Astrocyte (in vitro differentiated cells and primary cell): ENCODE data around the gene IRF2. TPM values are rescaled to one million over a fixed set of nuclear protein-coding genes. Genes with fewer than 3 reads are reported as not detected.

Experiments used
- DNase-seq: peaks from one replicate; pipeline ENCODE4 v3.0.0-alpha.2; 2010; ENCODE audit warnings: low read depth
- FAIRE-seq: peaks from 2 replicates; lab custom pipeline; 2011; peaks lifted over from hg19 to GRCh38; lab: Jason Lieb, UNC
- H2AFZ ChIP-seq: 2 replicates; pipeline ENCODE4 v1.6.0; 2012; ENCODE audit warnings: low read depth, low read length, inconsistent platforms
- H3K27ac ChIP-seq: 2 replicates; pipeline ENCODE4 v1.5.1; 2011; ENCODE audit warnings: low read depth, low read length, inconsistent platforms
- H3K27me3 ChIP-seq: 2 replicates; pipeline ENCODE4 v1.6.0; 2011; ENCODE audit warnings: low read length, inconsistent platforms; ENCODE audit not compliant: insufficient read depth
- H3K36me3 ChIP-seq: 2 replicates; pipeline ENCODE4 v1.5.1; 2011; ENCODE audit warnings: low read length, inconsistent platforms; ENCODE audit not compliant: insufficient read depth
- H3K4me1 ChIP-seq: 2 replicates; pipeline ENCODE4 v1.5.1; 2011; ENCODE audit warnings: low read length, inconsistent platforms; ENCODE audit not compliant: insufficient read depth
- H3K4me2 ChIP-seq: 2 replicates; pipeline ENCODE4 v1.6.0; 2012; ENCODE audit warnings: low read length, inconsistent platforms
- H3K4me3 ChIP-seq: 2 replicates; pipeline ENCODE4 v1.5.1; 2011; ENCODE audit warnings: low read depth, mild to moderate bottlenecking, low read length, inconsistent platforms; ENCODE audit not compliant: insufficient read depth
- H3K79me2 ChIP-seq: 2 replicates; pipeline ENCODE4 v1.6.0; 2012; ENCODE audit warnings: mild to moderate bottlenecking, low read length, inconsistent platforms; ENCODE audit not compliant: insufficient read depth
- H3K9ac ChIP-seq: 2 replicates; pipeline ENCODE4 v1.6.0; 2012; ENCODE audit warnings: mild to moderate bottlenecking, low read length, inconsistent platforms
- H3K9me3 ChIP-seq: 2 replicates; pipeline ENCODE4 v1.5.1; 2012; ENCODE audit warnings: low read depth, mild to moderate bottlenecking, low read length, inconsistent platforms; ENCODE audit not compliant: insufficient read depth
- H4K20me1 ChIP-seq: 2 replicates; pipeline ENCODE4 v1.6.0; 2012; ENCODE audit warnings: low read length, inconsistent platforms; ENCODE audit not compliant: insufficient read depth
- H3K27ac Mint-ChIP-seq: one replicate; pipeline ENCODE4 v1.8.0; 2021; ENCODE audit warnings: mild to moderate bottlenecking, mixed read lengths; ENCODE audit not compliant: unreplicated experiment
- H3K27me3 Mint-ChIP-seq: one replicate; pipeline ENCODE4 v1.8.0; 2021; ENCODE audit warnings: low read depth, mixed read lengths; ENCODE audit not compliant: unreplicated experiment
- H3K36me3 Mint-ChIP-seq: one replicate; pipeline ENCODE4 v1.8.0; 2021; ENCODE audit warnings: low read depth, mixed read lengths; ENCODE audit not compliant: unreplicated experiment
- H3K4me1 Mint-ChIP-seq: one replicate; pipeline ENCODE4 v1.8.0; 2021; ENCODE audit warnings: low read depth, mixed read lengths; ENCODE audit not compliant: unreplicated experiment
- H3K4me3 Mint-ChIP-seq: one replicate; pipeline ENCODE4 v1.8.0; 2021; ENCODE audit warnings: mild to moderate bottlenecking, moderate library complexity, mixed read lengths; ENCODE audit not compliant: unreplicated experiment
- H3K9me3 Mint-ChIP-seq: one replicate; pipeline ENCODE4 v1.8.0; 2021; ENCODE audit warnings: mild to moderate bottlenecking, mixed read lengths; ENCODE audit not compliant: unreplicated experiment
- CTCF ChIP-seq: IDR thresholded peaks from 2 replicates; pipeline ENCODE4 v1.5.1; 2011; ENCODE audit warnings: low read depth, mild to moderate bottlenecking, inconsistent platforms, low read length, moderate library complexity; ENCODE audit not compliant: insufficient read depth
- EZH2 ChIP-seq: IDR thresholded peaks from 2 replicates; pipeline ENCODE4 v1.6.1; 2012; ENCODE audit warnings: mild to moderate bottlenecking, low read length, inconsistent platforms; ENCODE audit not compliant: insufficient read depth
- total RNA-seq: library from RNA; stranded (reverse); gene quantifications from 2 replicates; pipeline ENCODE4 v1.2.1, GENCODE V29; 2021

IRF2 gene
- total RNA-seq, 1 donor from 2014 or later = 12.6 TPM

- Histone ChIP-seq H3K27me3 (no peaks in the 10 kb centered on the region), H3K79me2 (peaks cover 9% of the 10 kb centered on the region), H3K4me1 (no peaks in the 10 kb centered on the region), H3K4me2 (no peak overlapping the region), H3K27ac (no peak overlapping the region), H3K9me3 (peaks cover 4% of the 10 kb centered on the region), H3K4me3 (no peak overlapping the region), H2AFZ (no peak overlapping the region), H3K36me3 (no peaks in the 10 kb centered on the region), H4K20me1 (peaks cover 9% of the 10 kb centered on the region), H3K9ac (no peak overlapping the region)
- H3K27me3 Mint-ChIP-seq = no peaks in the 10 kb centered on the region
- FAIRE-seq = no peak
- no peak overlapping the region for H3K27ac Mint-ChIP-seq
- peaks cover 9% of the 10 kb centered on the region for H3K9me3 Mint-ChIP-seq
- DNase-seq = no peak
- peaks cover 31% of the 10 kb centered on the region for H3K36me3 Mint-ChIP-seq
- no peak overlapping the region for H3K4me3 Mint-ChIP-seq
- TF ChIP-seq EZH2 = no peak
- TF ChIP-seq CTCF = no peak
- no peaks in the 10 kb centered on the region for H3K4me1 Mint-ChIP-seq
Measured at GRCh38 chr4:184424279-184424678, 50.1 kb downstream of the IRF2 start.

- H3K4me3 Mint-ChIP-seq = no peak overlapping the region
- Histone ChIP-seq H2AFZ (no peak overlapping the region), H3K27ac (no peak overlapping the region), H3K79me2 (peaks cover 9% of the 10 kb centered on the region), H3K9me3 (peaks cover 4% of the 10 kb centered on the region), H4K20me1 (peaks cover 8% of the 10 kb centered on the region), H3K4me3 (no peak overlapping the region), H3K4me2 (no peak overlapping the region), H3K27me3 (no peaks in the 10 kb centered on the region), H3K9ac (no peak overlapping the region), H3K36me3 (no peaks in the 10 kb centered on the region), H3K4me1 (peaks cover 3% of the 10 kb centered on the region)
- peaks cover 9% of the 10 kb centered on the region for H3K9me3 Mint-ChIP-seq
- FAIRE-seq = no peak
- no peak overlapping the region for H3K27ac Mint-ChIP-seq
- no peak for DNase-seq
- no peak for TF ChIP-seq CTCF
- TF ChIP-seq EZH2 = no peak
- H3K27me3 Mint-ChIP-seq = no peaks in the 10 kb centered on the region
- H3K36me3 Mint-ChIP-seq = peaks cover 31% of the 10 kb centered on the region
- H3K4me1 Mint-ChIP-seq = peaks cover 5% of the 10 kb centered on the region
Measured at GRCh38 chr4:184423003-184423686, 51.2 kb downstream of the IRF2 start.

- peaks cover 4% of the 10 kb centered on the region for H3K9me3 ChIP-seq
- H3K4me2 ChIP-seq = no peak overlapping the region
- peaks cover 11% of the 10 kb centered on the region for H3K4me1 ChIP-seq
- FAIRE-seq (no peak), DNase-seq (no peak)
- H4K20me1 ChIP-seq = peaks cover 8% of the 10 kb centered on the region
- H3K36me3 ChIP-seq = no peaks in the 10 kb centered on the region
- H3K79me2 ChIP-seq = peaks cover 9% of the 10 kb centered on the region
- H3K27me3 ChIP-seq = no peaks in the 10 kb centered on the region
- no peak overlapping the region for H3K4me3 ChIP-seq
- H3K27me3 Mint-ChIP-seq = no peaks in the 10 kb centered on the region
- no peak overlapping the region for H2AFZ ChIP-seq
- peaks cover 9% of the 10 kb centered on the region for H3K9me3 Mint-ChIP-seq
- no peak for TF ChIP-seq EZH2
- no peak for TF ChIP-seq CTCF
- H3K4me3 Mint-ChIP-seq = no peak overlapping the region
- no peak overlapping the region for H3K27ac ChIP-seq
- no peak overlapping the region for H3K27ac Mint-ChIP-seq
- peaks cover 32% of the 10 kb centered on the region for H3K36me3 Mint-ChIP-seq
- peaks cover 11% of the 10 kb centered on the region for H3K4me1 Mint-ChIP-seq
- H3K9ac ChIP-seq = no peak overlapping the region
Measured at GRCh38 chr4:184422378-184422777, 52.0 kb downstream of the IRF2 start.
